Common myeloid progenitor, CD34-positive (primary cell): ENCODE measurements around the gene GOLGA6C.

Experiments
- CTCF ChIA-PET: fragments of 350-600 bp; sonication (Branson Sonifier 250); formaldehyde crosslinking; loops from one replicate; lab custom pipeline; 2021; ENCODE audit warnings: antibody characterized with exemption; lab: Charles Lee
- POLR2A ChIA-PET: fragments of 350-600 bp; sonication (Branson Sonifier 250); formaldehyde crosslinking; loops from one replicate; lab custom pipeline; 2021; ENCODE audit warnings: antibody characterized with exemption; lab: Charles Lee
- DNase-seq, 3 donors: peaks; one replicate each; pipeline versions ENCODE4 v3.0.0 to v3.0.0-alpha.2; 2013
- H3K27ac ChIP-seq, 2 experiments: 1 replicate in 1 of 2; 2 replicates in 1 of 2; pipeline ENCODE4 v1.7.0; 2013; ENCODE audit warnings: inconsistent platforms in 2 of 2, low read length in 2 of 2, mild to moderate bottlenecking in 2 of 2, low read depth in 1 of 2, moderate library complexity in 1 of 2; ENCODE audit not compliant: severe bottlenecking in 2 of 2, insufficient read depth in 1 of 2, poor library complexity in 1 of 2
- H3K27me3 ChIP-seq, 5 experiments: replicated peaks in 2 of 5; 1 replicate in 3 of 5; 2 replicates in 2 of 5; pipeline versions ENCODE4 v1.6.1 to v1.7.0; 2013; ENCODE audit warnings: low read length in 4 of 5, mild to moderate bottlenecking in 2 of 5, moderate library complexity in 2 of 5, inconsistent platforms in 1 of 5; ENCODE audit not compliant: insufficient read depth in 5 of 5, control insufficient read depth in 4 of 5
- H3K36me3 ChIP-seq, 4 experiments: 1 replicate in 2 of 4; 2 replicates in 2 of 4; pipeline versions ENCODE4 v1.6.1 to v1.7.0; 2013; ENCODE audit warnings: low read length in 3 of 4, control low read depth in 1 of 4, mild to moderate bottlenecking in 1 of 4; ENCODE audit not compliant: control insufficient read depth in 4 of 4, insufficient read depth in 4 of 4
- H3K4me1 ChIP-seq, 4 experiments: 1 replicate in 3 of 4; 2 replicates in 1 of 4; pipeline versions ENCODE4 v1.6.1 to v1.7.1; 2013; ENCODE audit warnings: low read length in 3 of 4, mild to moderate bottlenecking in 3 of 4, control low read depth in 1 of 4, inconsistent platforms in 1 of 4, moderate library complexity in 1 of 4; ENCODE audit not compliant: control insufficient read depth in 4 of 4, insufficient read depth in 4 of 4; ENCODE audit errors: control extremely low read depth in 1 of 4
- H3K4me3 ChIP-seq, 7 experiments: 1 replicate in 4 of 7; 2 replicates in 3 of 7; pipeline versions ENCODE4 v1.5.1 to v1.7.0; 2013; ENCODE audit warnings: mild to moderate bottlenecking in 7 of 7, low read length in 6 of 7, moderate library complexity in 6 of 7, inconsistent platforms in 2 of 7, low read depth in 2 of 7, control low read depth in 1 of 7; ENCODE audit not compliant: insufficient read depth in 4 of 7, control insufficient read depth in 1 of 7; ENCODE audit errors: extremely low read depth in 1 of 7
- H3K9me3 ChIP-seq, 5 experiments: 1 replicate in 4 of 5; 2 replicates in 1 of 5; pipeline versions ENCODE4 v1.6.1 to v1.7.1; 2013; ENCODE audit warnings: low read length in 4 of 5, mild to moderate bottlenecking in 2 of 5, inconsistent platforms in 1 of 5, low read depth in 1 of 5, moderate library complexity in 1 of 5; ENCODE audit not compliant: control insufficient read depth in 4 of 5, insufficient read depth in 2 of 5; ENCODE audit errors: control extremely low read depth in 1 of 5
- WGBS: methylation state at CpG from one replicate; pipeline ENCODE4 v1.1.5; 2013; ENCODE audit not compliant: insufficient coverage; 5-methylcytosine and 5-hydroxymethylcytosine counted together

GOLGA6C gene

GRCh38 chr15:75232252-75232813 lies 25.8 kb upstream of the GOLGA6C start:
- CTCF ChIA-PET, result no interaction called here
- Histone ChIP-seq H3K4me3 (no peak overlapping the region), H3K27me3 (peaks cover 0 to 4% (median 2%) of the 10 kb centered on the region in 5 experiments), H3K4me1 (no peaks in the 10 kb centered on the region), H3K36me3 (no peaks in the 10 kb centered on the region), H3K27ac (no peak overlapping the region), H3K9me3 (no peaks in the 10 kb centered on the region)
- POLR2A ChIA-PET, result no interaction called here
- WGBS, result 99% methylated on average over 12 of the region's 12 CpGs
- no peak for DNase-seq

GRCh38 chr15:75232826-75233503 lies 25.2 kb upstream of the GOLGA6C start:
- no peak overlapping the region for H3K4me3 ChIP-seq
- CTCF ChIA-PET, result interaction anchor here (1.2 kb wide), 1 partner anchor 204 kb away, joined by 3 read pairs; no protein-coding TSS in a partner anchor

GRCh38 chr15:75233504-75234190 lies 24.5 kb upstream of the GOLGA6C start:
- Histone ChIP-seq H3K27ac (no peak overlapping the region), H3K9me3 (no peaks in the 10 kb centered on the region), H3K36me3 (no peaks in the 10 kb centered on the region), H3K4me3 (no peak overlapping the region), H3K27me3 (peaks cover 0 to 4% (median 2%) of the 10 kb centered on the region in 5 experiments), H3K4me1 (no peaks in the 10 kb centered on the region)
- ChIA-PET POLR2A (no interaction called here), CTCF (interaction anchor here (1.2 kb wide), 1 partner anchor 204 kb away, joined by 3 read pairs; no protein-coding TSS in a partner anchor)
- 88% methylated on average over 9 of the region's 14 CpGs for WGBS
- no peak for DNase-seq

More at GRCh38 chr15:75232826-75233503, 25.2 kb upstream of the GOLGA6C start:
- peaks cover 0 to 4% (median 2%) of the 10 kb centered on the region in 5 experiments for H3K27me3 ChIP-seq
- H3K4me1 ChIP-seq, result no peaks in the 10 kb centered on the region
- DNase-seq, result no peak
- H3K9me3 ChIP-seq, result no peaks in the 10 kb centered on the region
- H3K36me3 ChIP-seq, result no peaks in the 10 kb centered on the region
- POLR2A ChIA-PET, result no interaction called here
- no peak overlapping the region for H3K27ac ChIP-seq
- WGBS, result 93% methylated on average over 11 of the region's 17 CpGs

GRCh38 chr15:75234191-75234810 lies 23.8 kb upstream of the GOLGA6C start:
- no peaks in the 10 kb centered on the region for H3K36me3 ChIP-seq
- no peak overlapping the region for H3K27ac ChIP-seq
- no peaks in the 10 kb centered on the region for H3K4me1 ChIP-seq
- POLR2A ChIA-PET, result no interaction called here
- CTCF ChIA-PET, result interaction anchor here (1.2 kb wide), 1 partner anchor 205 kb away, joined by 3 read pairs; no protein-coding TSS in a partner anchor
- WGBS, result 96% methylated on average over 4 of the region's 5 CpGs
- no peak overlapping the region for H3K4me3 ChIP-seq
- H3K27me3 ChIP-seq, result peaks cover 0 to 2% (median 0%) of the 10 kb centered on the region in 5 experiments
- no peaks in the 10 kb centered on the region for H3K9me3 ChIP-seq
- DNase-seq, result no peak

GRCh38 chr15:75235051-75235673 lies 23.0 kb upstream of the GOLGA6C start:
- H3K36me3 ChIP-seq, result no peaks in the 10 kb centered on the region
- WGBS, result 95% methylated on average over 7 of the region's 10 CpGs
- H3K9me3 ChIP-seq, result no peaks in the 10 kb centered on the region
- H3K27ac ChIP-seq, result no peak overlapping the region
- DNase-seq, result no peak
- POLR2A ChIA-PET, result interaction anchor here (0.6 kb wide), 1 partner anchor 196 kb away, joined by 3 read pairs; no protein-coding TSS in a partner anchor
- H3K4me1 ChIP-seq, result no peaks in the 10 kb centered on the region
- no peak overlapping the region for H3K4me3 ChIP-seq
- CTCF ChIA-PET, result interaction anchor here (1.2 kb wide), 1 partner anchor 19 kb away, joined by 3 read pairs; no protein-coding TSS in a partner anchor
- peaks cover 0 to 4% (median 0%) of the 10 kb centered on the region in 5 experiments for H3K27me3 ChIP-seq

GRCh38 chr15:75235760-75236729 lies 22.1 kb upstream of the GOLGA6C start:
- ChIA-PET POLR2A (interaction anchor here (0.6 kb wide), 1 partner anchor 197 kb away, joined by 3 read pairs; no protein-coding TSS in a partner anchor), CTCF (interaction anchor here (1.2 kb wide), 1 partner anchor 19 kb away, joined by 3 read pairs; no protein-coding TSS in a partner anchor)
- Histone ChIP-seq H3K27me3 (peaks cover 0 to 4% (median 0%) of the 10 kb centered on the region in 5 experiments), H3K27ac (no peak overlapping the region), H3K36me3 (no peaks in the 10 kb centered on the region), H3K4me1 (no peaks in the 10 kb centered on the region), H3K9me3 (no peaks in the 10 kb centered on the region), H3K4me3 (no peak overlapping the region)
- no peak for DNase-seq
- 86% methylated on average over 9 of the region's 11 CpGs for WGBS
